Measurements from ENCODE around the gene PVR.
"Not testable (repeated sequence)": the region's sequence is repeated elsewhere in the genome, so short reads cannot be mapped to it uniquely, and the experiment has no call there.

Gene PVR

GRCh38 chr19:44618640-44619357 lies 24.9 kb upstream of the PVR start:
- no peak for DNase-seq

GRCh38 chr19:44620667-44621066 lies 23.0 kb upstream of the PVR start:
- DNase-seq, result no peak

GRCh38 chr19:44621367-44621766 lies 22.3 kb upstream of the PVR start:
- DNase-seq, result no peak

GRCh38 chr19:44623080-44623479 lies 20.6 kb upstream of the PVR start:
- no peak for DNase-seq

- no peak for DNase-seq
Measured at GRCh38 chr19:44623626-44624025, 20.1 kb upstream of the PVR start.

GRCh38 chr19:44624840-44625354 lies 18.8 kb upstream of the PVR start:
- no peak for DNase-seq

- DNase-seq, result not testable (repeated sequence)
Measured at GRCh38 chr19:44625637-44626036, 18.1 kb upstream of the PVR start.

- DNase-seq, result no peak
Measured at GRCh38 chr19:44626048-44626624, 17.6 kb upstream of the PVR start.

GRCh38 chr19:44627631-44628030 lies 16.1 kb upstream of the PVR start:
- no peak for DNase-seq

GRCh38 chr19:44628793-44629192 lies 14.9 kb upstream of the PVR start:
- no peak for DNase-seq

GRCh38 chr19:44631611-44632010 lies 12.1 kb upstream of the PVR start:
- DNase-seq, result not testable (repeated sequence)

GRCh38 chr19:44634058-44634457 lies 9.7 kb upstream of the PVR start:
- DNase-seq, result not testable (repeated sequence)

- no peak for DNase-seq
Measured at GRCh38 chr19:44634785-44635184, 8.9 kb upstream of the PVR start.

GRCh38 chr19:44635581-44636438 lies 7.9 kb upstream of the PVR start:
- no peak for DNase-seq

- no peak for DNase-seq
Measured at GRCh38 chr19:44636439-44637389, 7.0 kb upstream of the PVR start.

- DNase-seq, result no peak
Measured at GRCh38 chr19:44637390-44637764, 6.3 kb upstream of the PVR start.

GRCh38 chr19:44640518-44640917 lies 3.2 kb upstream of the PVR start:
- no peak for DNase-seq

- DNase-seq, result no peak
Measured at GRCh38 chr19:44641501-44642265, 2.0 kb upstream of the PVR start.

GRCh38 chr19:44642377-44642776 lies 1.3 kb upstream of the PVR start:
- no peak for DNase-seq

GRCh38 chr19:44644402-44645016 lies 799 bp downstream of the PVR start:
- DNase-seq, result no peak

- DNase-seq, result no peak
Measured at GRCh38 chr19:44645407-44646048, 1.8 kb downstream of the PVR start.

Measured in CD4-positive, alpha-beta T cell treated with Interleukin-12 subunit alpha and Interleukin-12 subunit beta, for 1 hour (primary cell).